Hepatocyte (in vitro differentiated cells): ENCODE measurements around the gene IREB2. TPM values are rescaled to one million over a fixed set of nuclear protein-coding genes. Genes with fewer than 3 reads are reported as not detected.

Source experiments
- DNase-seq: peaks from one replicate; pipeline ENCODE4 v3.0.0-alpha.2; 2016; ENCODE audit warnings: low spot score
- H2AFZ ChIP-seq: fragments of 200-600 bp; sonication (generic); 2 replicates; pipeline ENCODE4 v1.6.0; 2016; ENCODE audit warnings: antibody characterized with exemption, mild to moderate bottlenecking
- H3K27ac ChIP-seq: fragments of 200-600 bp; sonication (generic); 2 replicates; pipeline ENCODE4 v1.5.1; 2016; ENCODE audit warnings: mild to moderate bottlenecking
- H3K27me3 ChIP-seq: fragments of 200-600 bp; sonication (generic); 2 replicates; pipeline ENCODE4 v1.6.1; 2016
- H3K36me3 ChIP-seq: fragments of 200-600 bp; sonication (generic); replicated peaks from 2 replicates; pipeline ENCODE4 v1.5.1; 2016; ENCODE audit warnings: low read depth; ENCODE audit not compliant: insufficient read depth
- H3K4me1 ChIP-seq: fragments of 200-600 bp; sonication (generic); 2 replicates; pipeline ENCODE4 v1.5.1; 2016; ENCODE audit warnings: mild to moderate bottlenecking, moderate library complexity; ENCODE audit not compliant: insufficient read depth
- H3K4me2 ChIP-seq: fragments of 200-600 bp; sonication (generic); 2 replicates; pipeline ENCODE4 v1.6.0; 2016
- H3K4me3 ChIP-seq: fragments of 200-600 bp; sonication (generic); 2 replicates; pipeline ENCODE4 v1.5.1; 2016; ENCODE audit warnings: mild to moderate bottlenecking
- H3K79me2 ChIP-seq: fragments of 200-600 bp; sonication (generic); 2 replicates; pipeline ENCODE4 v1.6.0; 2017; ENCODE audit warnings: mild to moderate bottlenecking
- H3K9me2 ChIP-seq: fragments of 200-600 bp; sonication (generic); replicated peaks from 2 replicates; pipeline ENCODE4 v1.6.0; 2017; ENCODE audit warnings: mild to moderate bottlenecking; ENCODE audit not compliant: insufficient read depth
- H3K9me3 ChIP-seq: fragments of 200-600 bp; sonication (generic); 2 replicates; pipeline ENCODE4 v1.5.1; 2016; ENCODE audit warnings: low read depth, mild to moderate bottlenecking
- H4K20me1 ChIP-seq: fragments of 200-600 bp; sonication (generic); 2 replicates; pipeline ENCODE4 v1.6.0; 2016; ENCODE audit warnings: mild to moderate bottlenecking; ENCODE audit not compliant: insufficient read depth, poor library complexity, severe bottlenecking
- EZH2 ChIP-seq: fragments of 200-600 bp; sonication (generic); IDR thresholded peaks from 2 replicates; pipeline ENCODE4 v1.6.1; 2016; ENCODE audit warnings: antibody characterized with exemption, mild to moderate bottlenecking, borderline replicate concordance
- EZH2phosphoT487 ChIP-seq: fragments of 200-600 bp; sonication (generic); IDR thresholded peaks from one replicate; pipeline ENCODE4 v1.6.1; 2018; ENCODE audit warnings: antibody characterized with exemption, mild to moderate bottlenecking, low read depth, moderate library complexity; ENCODE audit not compliant: unreplicated experiment, severe bottlenecking
- WGBS: methylation state at CpG from one replicate; pipeline ENCODE4 v1.1.6; 2016; ENCODE audit warnings: low lambda C conversion rate; ENCODE audit errors: missing lambda C conversion rate; 5-methylcytosine and 5-hydroxymethylcytosine counted together
- polyA plus RNA-seq: library from polyadenylated mRNA; unstranded; fragments of >200 nt; fragmentation: Nextera tagmentation; extraction: Ambion mirVana; gene quantifications from 2 replicates; pipeline ENCODE4 v1.2.1, GENCODE V29; 2016
- total RNA-seq: library from RNA; depleted of rRNA; stranded (reverse); fragments of >200 nt; gene quantifications from 2 replicates; pipeline ENCODE4 v1.2.3, GENCODE V29; 2014
- TF ChIP-seq, protein P1 (sequence below): fragments of 200-600 bp; sonication (generic); IDR thresholded peaks from 2 replicates; pipeline ENCODE4 v1.5.1; 2016; ENCODE audit warnings: antibody characterized with exemption, mild to moderate bottlenecking; ENCODE audit not compliant: poor library complexity

Gene IREB2
- total and polyA plus RNA-seq, 2 experiments from 2014 or later = 20.4 to 54.0 TPM

GRCh38 chr15:78449220-78449999 lies 11.4 kb downstream of the IREB2 start:
- Histone ChIP-seq H3K4me1 (peaks cover 31% of the 10 kb centered on the region), H3K9me3 (no peaks in the 10 kb centered on the region), H3K79me2 (peaks cover 94% of the 10 kb centered on the region), H3K9me2 (no peaks in the 10 kb centered on the region), H2AFZ (no peak overlapping the region), H3K4me2 (peak overlapping the region; percentile 54), H4K20me1 (peaks cover 69% of the 10 kb centered on the region), H3K4me3 (no peak overlapping the region), H3K27me3 (no peaks in the 10 kb centered on the region), H3K27ac (peak overlapping the region; percentile 47), H3K36me3 (no peaks in the 10 kb centered on the region)
- TF ChIP-seq, protein P1, sequence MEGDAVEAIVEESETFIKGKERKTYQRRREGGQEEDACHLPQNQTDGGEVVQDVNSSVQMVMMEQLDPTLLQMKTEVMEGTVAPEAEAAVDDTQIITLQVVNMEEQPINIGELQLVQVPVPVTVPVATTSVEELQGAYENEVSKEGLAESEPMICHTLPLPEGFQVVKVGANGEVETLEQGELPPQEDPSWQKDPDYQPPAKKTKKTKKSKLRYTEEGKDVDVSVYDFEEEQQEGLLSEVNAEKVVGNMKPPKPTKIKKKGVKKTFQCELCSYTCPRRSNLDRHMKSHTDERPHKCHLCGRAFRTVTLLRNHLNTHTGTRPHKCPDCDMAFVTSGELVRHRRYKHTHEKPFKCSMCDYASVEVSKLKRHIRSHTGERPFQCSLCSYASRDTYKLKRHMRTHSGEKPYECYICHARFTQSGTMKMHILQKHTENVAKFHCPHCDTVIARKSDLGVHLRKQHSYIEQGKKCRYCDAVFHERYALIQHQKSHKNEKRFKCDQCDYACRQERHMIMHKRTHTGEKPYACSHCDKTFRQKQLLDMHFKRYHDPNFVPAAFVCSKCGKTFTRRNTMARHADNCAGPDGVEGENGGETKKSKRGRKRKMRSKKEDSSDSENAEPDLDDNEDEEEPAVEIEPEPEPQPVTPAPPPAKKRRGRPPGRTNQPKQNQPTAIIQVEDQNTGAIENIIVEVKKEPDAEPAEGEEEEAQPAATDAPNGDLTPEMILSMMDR = no peak
- TF ChIP-seq EZH2 (no peak), EZH2phosphoT487 (no peak)
- no peak for DNase-seq
- 67% methylated on average over 8 of the region's 8 CpGs for WGBS

GRCh38 chr15:78450285-78450858 lies 12.4 kb downstream of the IREB2 start:
- Histone ChIP-seq H3K4me2 (peak overlapping the region; percentile 54), H3K79me2 (peaks cover 94% of the 10 kb centered on the region), H2AFZ (no peak overlapping the region), H4K20me1 (peaks cover 74% of the 10 kb centered on the region), H3K4me1 (peaks cover 39% of the 10 kb centered on the region), H3K27me3 (no peaks in the 10 kb centered on the region), H3K9me3 (no peaks in the 10 kb centered on the region), H3K27ac (peak overlapping the region; percentile 47), H3K4me3 (no peak overlapping the region), H3K9me2 (no peaks in the 10 kb centered on the region), H3K36me3 (no peaks in the 10 kb centered on the region)
- WGBS = 70% methylated on average over 5 of the region's 5 CpGs
- DNase-seq = no peak
- no peak for TF ChIP-seq EZH2phosphoT487
- TF ChIP-seq, protein P1 = no peak
- TF ChIP-seq EZH2 = no peak

DNA sequence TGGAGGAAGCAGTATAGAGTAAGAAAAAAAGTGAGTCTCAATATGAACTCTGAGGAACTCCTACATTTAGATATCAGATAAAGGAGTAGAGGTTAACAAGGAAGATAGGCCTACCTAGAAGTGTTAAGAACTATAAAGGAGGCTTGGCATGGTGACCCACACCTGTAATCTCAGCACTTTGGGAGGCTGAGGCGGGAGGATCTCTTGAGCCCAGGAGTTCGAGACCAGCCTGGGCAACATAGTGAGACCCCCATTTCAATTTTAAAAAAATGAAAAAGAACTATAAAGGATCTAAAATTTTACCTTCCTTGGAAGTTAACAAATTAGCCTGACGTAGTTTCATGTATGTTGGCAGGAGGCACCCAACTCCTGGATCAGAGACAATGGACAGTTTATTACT lies 14.5 kb downstream of the IREB2 start:
- H3K4me3 ChIP-seq = no peak overlapping the region
- H3K4me2 ChIP-seq = no peak overlapping the region
- no peaks in the 10 kb centered on the region for H3K36me3 ChIP-seq
- no peaks in the 10 kb centered on the region for H3K9me3 ChIP-seq
- no peaks in the 10 kb centered on the region for H3K27me3 ChIP-seq
- H2AFZ ChIP-seq = no peak overlapping the region
- peaks cover 94% of the 10 kb centered on the region for H3K79me2 ChIP-seq
- peaks cover 84% of the 10 kb centered on the region for H4K20me1 ChIP-seq
- no peaks in the 10 kb centered on the region for H3K9me2 ChIP-seq
- WGBS = 94% methylated on average over 3 of the region's 3 CpGs
- TF ChIP-seq, protein P1 = no peak
- TF ChIP-seq EZH2phosphoT487 = no peak
- no peak for TF ChIP-seq EZH2
- peaks cover 60% of the 10 kb centered on the region for H3K4me1 ChIP-seq
- no peak overlapping the region for H3K27ac ChIP-seq
- no peak for DNase-seq
